ENCODE results near the gene ARHGAP26.

DNA sequence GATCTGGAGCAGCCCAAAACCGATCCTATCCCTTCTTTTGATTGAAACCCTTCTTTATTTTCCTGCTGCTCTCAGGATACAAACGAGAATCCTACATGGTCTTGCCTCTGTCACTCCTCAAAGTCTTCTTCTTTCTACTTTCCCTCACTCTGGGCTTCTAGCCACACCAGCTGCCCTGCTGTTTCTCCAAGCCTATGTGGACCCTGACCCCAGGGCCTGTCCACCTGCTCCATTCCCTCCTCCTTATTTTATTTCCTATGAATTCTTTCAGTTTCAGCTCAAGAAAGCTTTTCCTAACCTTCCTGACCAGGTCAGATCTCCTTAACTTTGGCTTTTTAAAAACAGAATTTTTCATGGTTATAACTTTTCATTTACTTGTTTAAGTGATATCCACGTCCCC, 141.0 kb downstream of the ARHGAP26 start:
- TF ChIP-seq, protein P1, sequence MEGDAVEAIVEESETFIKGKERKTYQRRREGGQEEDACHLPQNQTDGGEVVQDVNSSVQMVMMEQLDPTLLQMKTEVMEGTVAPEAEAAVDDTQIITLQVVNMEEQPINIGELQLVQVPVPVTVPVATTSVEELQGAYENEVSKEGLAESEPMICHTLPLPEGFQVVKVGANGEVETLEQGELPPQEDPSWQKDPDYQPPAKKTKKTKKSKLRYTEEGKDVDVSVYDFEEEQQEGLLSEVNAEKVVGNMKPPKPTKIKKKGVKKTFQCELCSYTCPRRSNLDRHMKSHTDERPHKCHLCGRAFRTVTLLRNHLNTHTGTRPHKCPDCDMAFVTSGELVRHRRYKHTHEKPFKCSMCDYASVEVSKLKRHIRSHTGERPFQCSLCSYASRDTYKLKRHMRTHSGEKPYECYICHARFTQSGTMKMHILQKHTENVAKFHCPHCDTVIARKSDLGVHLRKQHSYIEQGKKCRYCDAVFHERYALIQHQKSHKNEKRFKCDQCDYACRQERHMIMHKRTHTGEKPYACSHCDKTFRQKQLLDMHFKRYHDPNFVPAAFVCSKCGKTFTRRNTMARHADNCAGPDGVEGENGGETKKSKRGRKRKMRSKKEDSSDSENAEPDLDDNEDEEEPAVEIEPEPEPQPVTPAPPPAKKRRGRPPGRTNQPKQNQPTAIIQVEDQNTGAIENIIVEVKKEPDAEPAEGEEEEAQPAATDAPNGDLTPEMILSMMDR (IDR thresholded peaks at IDR 0.05): no peak
- no peak for TF ChIP-seq POLR2A (IDR thresholded peaks at IDR 0.05; ENCODE audit: low read depth)
- TF ChIP-seq EP300 (IDR thresholded peaks at IDR 0.05): no peak
